Panc1 (cell line): Measurements from ENCODE around the gene OTUD3.

Experiments
- POLR2AphosphoS5 ChIP-seq: IDR thresholded peaks from 2 replicates; pipeline ENCODE4 v1.6.1; 2012; ENCODE audit warnings: mild to moderate bottlenecking, low read depth, low read length, moderate library complexity
- TF ChIP-seq, protein P1 (sequence below): fragments of 450-650 bp; IDR thresholded peaks from 2 replicates; pipeline ENCODE4 v1.5.1; 2017; ENCODE audit warnings: mild to moderate bottlenecking

DNA sequence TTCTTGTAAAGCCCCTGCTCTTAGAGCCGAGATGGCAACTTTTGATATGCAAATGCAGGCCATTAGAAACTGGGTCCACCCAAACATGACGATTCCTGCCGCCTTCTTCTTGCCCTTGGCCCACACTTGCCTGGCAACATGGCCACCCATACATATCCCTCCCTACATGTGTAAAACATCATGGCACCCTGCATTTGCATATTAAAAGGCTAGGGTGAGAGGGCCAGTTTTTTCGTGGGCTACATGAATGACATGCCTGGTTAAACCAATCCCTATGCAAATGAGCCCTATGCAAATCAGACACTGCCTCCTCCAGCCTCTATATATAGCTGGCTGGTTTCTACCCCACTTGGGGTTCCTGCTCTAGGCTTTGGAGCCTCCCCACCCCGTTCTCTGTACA lies 78.4 kb downstream of the OTUD3 start:
- TF ChIP-seq, protein P1, sequence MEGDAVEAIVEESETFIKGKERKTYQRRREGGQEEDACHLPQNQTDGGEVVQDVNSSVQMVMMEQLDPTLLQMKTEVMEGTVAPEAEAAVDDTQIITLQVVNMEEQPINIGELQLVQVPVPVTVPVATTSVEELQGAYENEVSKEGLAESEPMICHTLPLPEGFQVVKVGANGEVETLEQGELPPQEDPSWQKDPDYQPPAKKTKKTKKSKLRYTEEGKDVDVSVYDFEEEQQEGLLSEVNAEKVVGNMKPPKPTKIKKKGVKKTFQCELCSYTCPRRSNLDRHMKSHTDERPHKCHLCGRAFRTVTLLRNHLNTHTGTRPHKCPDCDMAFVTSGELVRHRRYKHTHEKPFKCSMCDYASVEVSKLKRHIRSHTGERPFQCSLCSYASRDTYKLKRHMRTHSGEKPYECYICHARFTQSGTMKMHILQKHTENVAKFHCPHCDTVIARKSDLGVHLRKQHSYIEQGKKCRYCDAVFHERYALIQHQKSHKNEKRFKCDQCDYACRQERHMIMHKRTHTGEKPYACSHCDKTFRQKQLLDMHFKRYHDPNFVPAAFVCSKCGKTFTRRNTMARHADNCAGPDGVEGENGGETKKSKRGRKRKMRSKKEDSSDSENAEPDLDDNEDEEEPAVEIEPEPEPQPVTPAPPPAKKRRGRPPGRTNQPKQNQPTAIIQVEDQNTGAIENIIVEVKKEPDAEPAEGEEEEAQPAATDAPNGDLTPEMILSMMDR: no peak
- no peak for TF ChIP-seq POLR2AphosphoS5
